Measurements from ENCODE around the gene GALNT12. TPM values are rescaled to one million over a fixed set of nuclear protein-coding genes. Genes with fewer than 3 reads are reported as not detected.

GALNT12 gene
- polyA plus RNA-seq, 1 donor (not counting 4 experiments of a cell fraction or from before 2014, with no cell fraction given): 1.8 TPM

DNA sequence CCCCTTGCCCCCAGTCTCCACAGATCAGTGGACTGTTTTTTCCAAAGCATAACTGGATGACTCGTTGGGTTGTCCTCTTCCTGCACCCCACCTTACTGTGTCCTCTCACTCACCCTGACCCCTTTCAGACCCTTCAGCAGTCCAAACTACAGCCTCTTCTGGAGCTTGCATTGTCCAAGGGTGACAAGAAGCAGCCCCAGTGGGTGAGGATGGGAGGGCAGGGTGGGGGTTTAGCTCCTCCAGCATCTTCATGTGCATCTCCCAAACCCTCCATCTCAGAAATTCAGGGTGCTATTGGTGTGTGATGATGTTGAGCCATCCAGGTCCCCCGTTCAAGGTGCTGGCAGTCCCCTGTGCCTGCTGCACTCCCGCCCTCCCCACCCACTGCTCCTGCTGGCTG, 73.9 kb downstream of the GALNT12 start:
- Histone ChIP-seq H3K79me2 (ENCODE audit: control insufficient read depth, insufficient read depth, low read length) (no peaks in the 10 kb centered on the region), H3K4me1 (ENCODE audit: control insufficient read depth, extremely low read depth, insufficient read depth, low read length) (peaks cover 5% of the 10 kb centered on the region), H3K4me2 (ENCODE audit: control insufficient read depth, extremely low read depth, insufficient read depth, low read depth, low read length) (no peak overlapping the region), H3K4me3 (ENCODE audit: control insufficient read depth in 2 of 3, extremely low read depth in 1 of 3, insufficient read depth in 2 of 3, low read depth in 1 of 3, low read length in 3 of 3) (no peak overlapping the region), H3K9ac (ENCODE audit: control insufficient read depth, extremely low read depth, insufficient read depth, low read length) (no peak overlapping the region), H4K20me1 (ENCODE audit: control insufficient read depth, extremely low read depth, insufficient read depth, low read length) (no peaks in the 10 kb centered on the region), H3K27me3 (ENCODE audit: control insufficient read depth, extremely low read depth, insufficient read depth, low read length) (peaks cover 10% of the 10 kb centered on the region), H2AFZ (ENCODE audit: control insufficient read depth, low read length) (no peak overlapping the region), H3K9me3 (ENCODE audit: control insufficient read depth, low read depth, low read length) (no peaks in the 10 kb centered on the region), H3K36me3 (ENCODE audit: control insufficient read depth in 2 of 2, extremely low read depth in 1 of 2, insufficient read depth in 2 of 2, low read length in 2 of 2) (no peaks in the 10 kb centered on the region), H3K9me1 (ENCODE audit: control insufficient read depth, extremely low read depth, insufficient read depth, low read length) (no peaks in the 10 kb centered on the region), H3K27ac (ENCODE audit: control insufficient read depth, insufficient read depth, low read length) (no peak overlapping the region)
- TF ChIP-seq, protein P1, sequence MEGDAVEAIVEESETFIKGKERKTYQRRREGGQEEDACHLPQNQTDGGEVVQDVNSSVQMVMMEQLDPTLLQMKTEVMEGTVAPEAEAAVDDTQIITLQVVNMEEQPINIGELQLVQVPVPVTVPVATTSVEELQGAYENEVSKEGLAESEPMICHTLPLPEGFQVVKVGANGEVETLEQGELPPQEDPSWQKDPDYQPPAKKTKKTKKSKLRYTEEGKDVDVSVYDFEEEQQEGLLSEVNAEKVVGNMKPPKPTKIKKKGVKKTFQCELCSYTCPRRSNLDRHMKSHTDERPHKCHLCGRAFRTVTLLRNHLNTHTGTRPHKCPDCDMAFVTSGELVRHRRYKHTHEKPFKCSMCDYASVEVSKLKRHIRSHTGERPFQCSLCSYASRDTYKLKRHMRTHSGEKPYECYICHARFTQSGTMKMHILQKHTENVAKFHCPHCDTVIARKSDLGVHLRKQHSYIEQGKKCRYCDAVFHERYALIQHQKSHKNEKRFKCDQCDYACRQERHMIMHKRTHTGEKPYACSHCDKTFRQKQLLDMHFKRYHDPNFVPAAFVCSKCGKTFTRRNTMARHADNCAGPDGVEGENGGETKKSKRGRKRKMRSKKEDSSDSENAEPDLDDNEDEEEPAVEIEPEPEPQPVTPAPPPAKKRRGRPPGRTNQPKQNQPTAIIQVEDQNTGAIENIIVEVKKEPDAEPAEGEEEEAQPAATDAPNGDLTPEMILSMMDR (optimal IDR thresholded peaks at IDR 0.05 in 1 of 3, IDR thresholded peaks at IDR 0.05 in 1 of 3, conservative IDR thresholded peaks at IDR 0.05 in 1 of 3; ENCODE audit: extremely low read depth in 1 of 3, insufficient read depth in 2 of 3, low read length in 3 of 3): no peak
- no peak for TF ChIP-seq EZH2 (IDR thresholded peaks at IDR 0.05; ENCODE audit: low read length)
- DNase-seq (ENCODE audit: low read depth, low spot score) (no peak), FAIRE-seq (no peak)
- dilution Hi-C loops (cut with MboI; ENCODE audit: extremely low pct_ligation_motif_present, low sequenced_read_pairs): no loop called here

DNA sequence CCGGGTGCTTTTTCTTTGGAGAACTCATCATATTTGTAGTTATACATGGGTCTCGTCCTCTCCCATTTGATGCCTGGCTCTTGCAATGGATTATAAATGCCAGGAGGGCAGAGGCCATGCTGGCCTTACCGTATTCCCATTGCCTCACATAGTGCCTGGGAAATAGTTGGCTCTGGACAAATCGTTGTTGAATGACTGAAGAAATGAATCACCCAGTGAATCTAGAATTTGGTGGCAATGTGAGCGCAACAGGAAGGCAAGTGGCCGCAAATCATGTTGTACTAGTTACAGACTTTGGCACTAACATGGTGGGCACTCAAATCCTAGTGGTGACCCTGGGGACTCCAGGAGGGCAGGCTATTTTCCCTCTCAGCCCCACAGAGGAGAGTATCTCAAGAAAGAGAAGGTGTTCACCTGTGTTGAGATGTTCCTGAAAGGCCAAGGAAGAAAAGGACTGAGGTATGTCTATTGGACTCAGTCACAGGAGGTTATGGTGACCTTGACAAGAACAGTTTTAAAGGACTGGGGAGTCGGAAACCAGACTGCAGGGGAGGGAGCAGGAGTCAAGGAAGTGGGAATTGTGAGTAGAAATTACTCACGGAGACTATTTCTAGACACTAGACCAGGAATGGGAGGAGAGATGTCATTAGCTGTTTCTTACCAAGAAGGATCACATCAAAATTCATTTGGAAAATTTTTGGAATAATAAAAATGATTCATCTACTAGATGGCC, 74.5 kb downstream of the GALNT12 start:
- H3K9ac ChIP-seq (ENCODE audit: control insufficient read depth, extremely low read depth, insufficient read depth, low read length): no peak overlapping the region

More for the DNA sequence above, 74.5 kb downstream of the GALNT12 start:
- TF ChIP-seq, protein P1 (optimal IDR thresholded peaks at IDR 0.05 in 1 of 3, IDR thresholded peaks at IDR 0.05 in 1 of 3, conservative IDR thresholded peaks at IDR 0.05 in 1 of 3; ENCODE audit: extremely low read depth in 1 of 3, insufficient read depth in 2 of 3, low read length in 3 of 3): no peak
- TF ChIP-seq EZH2 (IDR thresholded peaks at IDR 0.05; ENCODE audit: low read length): no peak
- H3K9me3 ChIP-seq (ENCODE audit: control insufficient read depth, low read depth, low read length): no peaks in the 10 kb centered on the region
- no peak overlapping the region for H3K27ac ChIP-seq (ENCODE audit: control insufficient read depth, insufficient read depth, low read length)
- dilution Hi-C loops (cut with MboI; ENCODE audit: extremely low pct_ligation_motif_present, low sequenced_read_pairs): no loop called here
- peaks cover 10% of the 10 kb centered on the region for H3K27me3 ChIP-seq (ENCODE audit: control insufficient read depth, extremely low read depth, insufficient read depth, low read length)
- no peaks in the 10 kb centered on the region for H3K79me2 ChIP-seq (ENCODE audit: control insufficient read depth, insufficient read depth, low read length)
- no peak for FAIRE-seq
- no peaks in the 10 kb centered on the region for H4K20me1 ChIP-seq (ENCODE audit: control insufficient read depth, extremely low read depth, insufficient read depth, low read length)
- no peak for DNase-seq (ENCODE audit: low read depth, low spot score)
- H3K36me3 ChIP-seq (ENCODE audit: control insufficient read depth in 2 of 2, extremely low read depth in 1 of 2, insufficient read depth in 2 of 2, low read length in 2 of 2): no peaks in the 10 kb centered on the region
- H3K4me3 ChIP-seq (ENCODE audit: control insufficient read depth in 2 of 3, extremely low read depth in 1 of 3, insufficient read depth in 2 of 3, low read depth in 1 of 3, low read length in 3 of 3): no peak overlapping the region
- no peaks in the 10 kb centered on the region for H3K9me1 ChIP-seq (ENCODE audit: control insufficient read depth, extremely low read depth, insufficient read depth, low read length)
- H3K4me1 ChIP-seq (ENCODE audit: control insufficient read depth, extremely low read depth, insufficient read depth, low read length): peaks cover 5% of the 10 kb centered on the region
- no peak overlapping the region for H3K4me2 ChIP-seq (ENCODE audit: control insufficient read depth, extremely low read depth, insufficient read depth, low read depth, low read length)
- H2AFZ ChIP-seq (ENCODE audit: control insufficient read depth, low read length): no peak overlapping the region
